HG03039 (cell line): ENCODE results near the gene RGS2.

Source experiments
- ATAC-seq: cut with Tn5 transposase; IDR thresholded peaks from one replicate; pipeline ENCODE4 v1.9.1; 2021; ENCODE audit warnings: mild to moderate bottlenecking, moderate library complexity; ENCODE audit not compliant: unreplicated experiment

The RGS2 gene

DNA sequence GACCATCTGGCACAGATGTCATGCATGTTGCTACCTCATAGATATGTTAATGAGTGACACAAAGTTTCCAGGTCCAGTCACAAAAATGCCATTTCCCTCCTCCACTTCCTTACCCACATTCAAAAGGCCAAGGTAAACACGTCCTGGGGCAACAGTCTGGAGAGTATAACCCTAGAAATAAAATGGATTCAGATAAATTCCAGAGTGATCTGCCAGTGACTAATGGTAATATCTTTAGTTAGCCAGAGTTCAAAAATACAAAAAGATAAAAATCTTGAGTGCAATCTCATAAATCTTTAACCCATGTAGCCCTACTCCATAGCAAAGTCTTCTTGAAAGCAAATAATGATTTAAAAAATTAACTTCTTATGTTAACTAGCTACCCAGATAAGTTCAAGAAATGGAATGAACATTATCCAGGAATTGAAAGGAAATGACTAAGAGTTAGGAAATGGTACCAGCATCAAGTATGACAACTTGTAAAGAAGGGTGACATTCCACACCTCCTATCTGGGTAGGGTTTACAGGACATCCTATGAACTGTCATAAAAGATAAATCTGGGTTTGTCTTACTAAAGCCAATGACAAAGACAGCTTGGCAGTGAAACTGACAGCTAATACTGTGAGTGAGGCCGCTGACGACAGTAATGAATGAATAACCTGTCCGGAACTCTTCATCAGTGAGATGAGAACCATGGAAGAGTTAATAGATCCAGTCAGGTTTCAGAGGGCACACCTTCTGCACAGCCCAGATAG lies 18.1 kb downstream of the RGS2 start:
- ATAC-seq = no peak

DNA sequence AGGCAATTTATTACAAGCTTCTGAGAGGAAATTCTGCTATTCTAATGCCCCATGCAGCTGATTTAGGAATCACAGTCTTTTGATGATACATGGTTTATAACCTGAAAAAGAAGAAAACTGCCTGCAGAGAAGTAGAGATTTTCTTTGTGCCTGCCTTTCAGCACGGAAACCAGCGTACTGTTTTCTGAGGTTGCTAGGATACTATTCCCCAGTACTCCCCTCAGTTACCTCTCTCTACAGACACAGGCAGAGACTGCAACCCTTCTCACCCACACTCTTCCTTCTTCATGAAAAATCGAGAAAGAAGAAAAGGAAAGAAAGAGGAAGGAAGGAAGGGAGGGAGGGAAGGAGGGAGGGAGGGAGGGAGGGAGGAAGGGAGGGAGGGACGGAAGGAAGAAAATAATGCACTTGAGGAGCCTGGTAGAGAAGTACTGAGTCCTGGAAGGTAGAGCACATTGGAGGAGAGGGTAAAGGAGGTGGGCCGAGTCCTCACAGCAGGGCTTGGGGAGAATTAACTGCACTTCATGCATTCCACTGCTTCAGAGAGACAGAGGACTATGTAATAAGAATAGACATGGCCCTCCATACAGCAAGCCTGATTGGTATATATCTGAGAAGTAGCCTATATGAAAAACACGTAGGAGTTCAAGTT lies 21.9 kb downstream of the RGS2 start:
- ATAC-seq = no peak

DNA sequence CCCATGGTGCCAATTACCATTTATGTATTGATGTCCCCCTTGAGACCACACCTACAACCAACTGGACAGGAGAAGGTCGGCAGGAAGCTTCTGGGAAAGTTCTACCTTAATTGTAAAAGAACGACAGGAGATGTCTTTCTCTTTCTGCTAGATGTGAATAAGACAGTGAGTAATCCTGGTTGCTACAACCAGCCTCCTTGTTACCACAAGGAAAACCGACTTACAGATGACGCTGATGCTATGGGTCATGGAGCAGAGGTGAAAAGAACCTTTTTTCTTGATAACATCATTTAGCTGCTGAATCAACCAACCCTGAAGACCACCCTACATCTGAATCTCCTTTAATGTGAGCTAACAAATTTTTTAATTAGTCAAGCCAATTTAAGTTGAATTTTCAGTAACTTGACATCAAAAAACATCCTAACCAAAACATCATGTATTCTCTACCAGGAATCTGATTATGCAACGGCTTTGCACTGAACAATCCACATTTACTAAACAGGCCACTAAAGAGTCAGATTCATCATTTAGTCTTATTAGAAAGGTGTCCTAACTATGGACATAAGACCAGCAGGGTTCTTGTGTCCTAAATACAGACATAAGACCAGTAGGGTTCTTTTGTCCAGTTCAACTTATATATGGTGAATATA lies 23.0 kb downstream of the RGS2 start:
- no peak for ATAC-seq

DNA sequence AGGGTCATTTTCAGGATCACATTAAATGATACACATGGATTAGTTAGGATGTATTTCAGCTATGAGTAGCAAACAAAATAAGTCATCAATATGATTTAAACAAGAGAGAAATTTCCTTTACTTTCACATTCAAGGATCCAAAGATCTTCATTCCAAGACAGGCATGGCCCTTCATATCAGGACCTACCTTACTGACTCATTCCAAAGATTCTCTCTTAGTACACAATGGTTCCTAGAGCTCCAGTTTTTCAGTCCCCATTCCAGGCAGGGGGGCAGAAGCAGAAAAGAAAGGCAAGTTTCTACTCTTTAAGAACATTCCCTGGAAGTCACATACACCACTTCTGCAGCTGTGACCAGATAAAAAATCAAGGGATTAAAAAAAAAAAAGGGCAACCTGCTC lies 23.7 kb downstream of the RGS2 start:
- no peak for ATAC-seq

DNA sequence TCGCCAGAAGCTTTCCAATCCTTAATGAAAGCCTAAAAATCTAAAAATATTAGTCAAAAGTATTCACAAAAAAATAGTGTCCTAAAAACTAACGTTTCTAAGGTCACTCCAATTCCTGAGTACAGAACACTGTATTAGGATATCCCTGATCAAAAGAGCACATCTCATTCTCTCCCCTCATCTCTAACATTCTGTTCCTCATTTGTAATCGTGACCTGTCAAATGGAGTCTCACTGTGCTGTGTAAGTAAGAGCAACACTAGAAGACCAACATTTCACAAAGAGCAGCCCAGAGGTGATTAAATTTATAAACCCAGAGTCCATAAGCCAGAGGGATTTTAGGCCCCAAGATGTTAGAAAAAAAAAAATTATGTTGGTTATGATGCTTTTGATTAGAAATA lies 26.3 kb downstream of the RGS2 start:
- ATAC-seq = no peak

DNA sequence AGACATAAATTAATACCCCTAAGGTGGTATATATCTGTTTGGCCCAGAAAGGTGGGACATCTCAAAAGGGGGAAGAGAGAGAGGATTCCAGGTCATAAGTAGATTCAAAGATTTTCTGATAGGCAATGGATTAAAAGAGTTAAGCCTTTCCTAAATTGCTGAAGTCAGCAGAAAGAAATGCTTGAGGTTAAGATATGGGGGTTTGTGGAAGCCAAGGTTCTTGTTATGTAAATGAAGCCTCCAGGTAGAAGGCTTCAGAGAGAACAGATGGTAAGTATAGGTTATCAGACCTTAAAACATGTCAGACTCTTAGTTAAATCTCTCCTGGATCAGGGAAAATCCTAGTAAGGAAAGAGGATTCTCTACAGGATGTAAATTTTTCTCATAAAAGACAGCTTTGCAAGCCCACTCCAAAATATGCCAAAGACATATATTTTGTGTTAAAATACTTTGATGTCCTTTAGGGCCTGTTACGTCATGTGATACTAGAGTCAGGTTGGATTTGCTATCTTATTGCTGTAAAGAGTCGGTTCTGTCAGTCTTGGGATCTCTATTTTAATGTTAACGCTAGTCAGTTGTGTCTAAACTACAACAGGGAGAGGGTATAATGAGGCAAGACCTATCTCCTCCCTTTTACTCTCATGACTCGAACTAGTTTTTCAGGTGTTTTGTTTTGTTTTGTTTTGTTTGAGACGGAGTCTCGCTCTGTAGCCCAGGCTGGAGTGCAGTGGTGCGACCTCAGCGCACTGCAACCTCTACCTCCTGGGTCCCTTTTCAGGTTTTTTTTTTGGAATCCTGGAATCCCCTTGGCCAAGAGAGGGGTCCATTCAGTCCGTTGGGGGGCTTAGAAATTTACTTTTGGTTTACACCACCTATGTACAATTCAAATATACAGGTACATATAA lies 30.6 kb downstream of the RGS2 start:
- no peak for ATAC-seq

DNA sequence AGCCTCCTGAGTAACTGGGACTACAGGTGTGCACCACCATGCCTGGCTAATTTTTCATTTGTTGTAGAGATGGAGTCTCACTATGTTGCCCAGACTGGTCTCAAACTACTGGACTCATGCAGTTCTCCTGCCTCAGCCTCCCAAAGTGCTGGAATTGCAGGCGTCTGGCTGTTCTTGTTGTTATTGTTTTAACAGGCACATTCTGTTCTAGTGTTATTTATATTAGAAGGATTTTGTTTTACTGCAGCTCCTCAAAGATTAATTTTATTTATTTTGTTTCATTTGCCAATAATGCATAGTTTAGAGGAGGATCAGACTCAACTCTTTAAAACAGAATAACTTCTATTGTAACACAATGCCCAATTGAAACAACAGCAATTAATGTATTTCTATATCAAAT lies 35.5 kb downstream of the RGS2 start:
- ATAC-seq = no peak

DNA sequence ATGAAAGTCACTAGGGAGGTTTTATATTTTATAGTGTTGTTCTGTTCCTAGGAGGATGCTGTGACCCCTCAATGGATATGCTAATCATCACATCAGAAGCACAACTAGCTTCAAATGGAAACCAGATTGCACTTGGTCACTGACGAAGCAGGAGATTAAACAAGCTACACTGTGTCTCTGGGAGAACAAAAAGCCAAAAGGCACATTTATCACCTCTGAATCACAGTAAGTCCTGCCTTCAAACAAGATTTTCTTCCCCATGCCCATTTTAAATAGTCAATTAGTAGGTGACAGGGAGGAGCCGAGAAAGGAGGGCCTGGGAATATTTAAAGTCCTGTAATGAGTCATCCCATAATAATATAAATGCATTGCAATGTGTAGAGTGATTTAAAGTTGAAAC lies 38.1 kb downstream of the RGS2 start:
- no peak for ATAC-seq

DNA sequence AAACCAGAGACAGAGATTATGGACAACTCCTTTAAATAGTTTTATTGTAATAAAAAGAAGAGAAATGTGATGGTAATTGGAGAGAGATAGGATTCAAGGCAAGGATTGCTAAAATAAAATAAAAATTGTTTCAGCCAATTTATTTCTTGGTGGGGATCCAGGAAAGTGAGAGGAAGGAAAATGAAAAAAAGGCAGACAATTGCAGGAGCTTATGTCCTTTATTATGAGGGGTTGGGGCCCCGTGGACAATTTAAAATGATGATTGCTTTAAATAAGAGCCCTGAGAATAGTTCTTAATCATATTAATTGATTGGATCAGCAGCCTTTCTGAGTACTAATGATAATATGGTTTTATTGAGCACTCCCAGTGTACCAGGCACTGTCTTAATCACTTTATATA lies 40.2 kb downstream of the RGS2 start:
- ATAC-seq = no peak

DNA sequence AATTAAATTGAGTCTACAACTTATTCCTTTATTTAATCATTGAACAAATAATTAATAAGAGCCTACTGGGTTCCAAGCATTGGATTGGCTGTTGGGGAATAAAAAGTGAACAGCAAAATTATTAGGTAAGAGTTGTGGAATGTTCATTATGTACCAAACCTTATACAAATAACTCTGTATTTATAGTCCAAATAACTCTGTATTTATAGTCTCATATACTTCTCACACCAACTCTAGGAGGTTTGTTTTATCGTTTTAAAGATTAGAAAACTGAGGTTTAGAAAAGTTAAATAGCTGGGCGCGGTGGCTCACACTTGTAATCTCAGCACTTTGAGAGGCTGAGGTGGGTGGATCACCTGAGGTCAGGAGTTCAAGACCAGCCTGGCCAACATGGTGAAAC lies 40.6 kb downstream of the RGS2 start:
- no peak for ATAC-seq

DNA sequence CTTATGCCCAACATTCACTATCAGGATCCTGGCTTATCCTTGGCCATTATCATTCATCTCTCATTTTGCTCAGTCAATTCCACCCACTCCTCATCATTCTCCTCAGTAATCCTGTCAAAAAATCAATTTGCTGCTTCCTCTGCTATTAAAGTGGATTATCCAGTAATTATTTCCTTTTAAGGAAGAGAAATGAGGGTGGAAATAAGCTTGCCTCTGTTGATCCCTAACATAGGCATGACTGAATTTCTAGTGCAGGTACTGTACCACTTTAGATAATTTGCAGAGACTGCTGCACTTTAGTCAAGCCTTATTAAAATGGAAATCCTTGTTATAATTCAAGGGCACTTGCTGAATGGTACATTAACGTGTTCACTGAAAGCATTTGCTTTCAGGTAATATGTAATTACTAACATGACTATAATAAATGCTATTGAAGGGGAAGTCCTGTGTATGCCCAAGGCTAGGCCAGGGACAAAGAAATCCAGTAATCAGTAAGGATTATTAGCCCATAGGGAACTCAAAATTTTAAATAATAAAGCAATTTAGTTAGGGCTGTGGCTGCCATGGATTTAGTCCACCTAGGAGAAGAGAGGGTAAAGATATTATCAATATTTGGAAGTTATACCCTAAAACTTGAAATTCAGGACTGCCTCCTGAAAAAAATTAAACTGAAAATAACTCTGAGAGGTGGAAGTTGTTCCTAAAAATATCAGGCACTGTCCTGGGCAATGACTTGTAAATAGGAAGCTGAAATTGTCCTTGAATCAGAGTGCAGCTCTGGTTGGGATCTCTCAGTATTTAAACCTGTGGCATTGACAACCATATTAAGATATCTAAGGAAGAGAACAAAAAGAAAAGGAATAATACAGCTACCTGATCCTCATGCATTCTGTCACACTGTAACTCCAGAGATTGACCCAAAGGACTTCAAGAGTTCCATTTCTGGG lies 43.4 kb downstream of the RGS2 start:
- no peak for ATAC-seq

DNA sequence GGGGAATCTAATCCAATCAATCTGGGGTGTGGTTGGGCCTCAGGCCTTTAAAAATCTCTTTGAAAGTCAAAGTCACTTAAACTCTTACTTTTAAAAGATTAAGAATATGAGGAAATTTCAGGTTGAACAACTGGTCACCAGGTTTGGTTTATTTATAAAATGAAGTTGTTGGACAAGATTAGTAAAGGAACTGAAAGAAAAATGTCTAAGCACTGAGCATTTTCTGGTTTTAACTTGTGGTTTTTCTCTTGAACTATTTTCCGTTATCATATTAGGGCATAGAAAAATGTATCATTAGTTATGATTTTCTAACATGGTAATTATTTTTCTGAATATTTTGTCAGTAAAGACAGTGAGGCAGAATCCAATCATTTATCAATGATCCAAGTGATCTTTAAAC lies 49.6 kb downstream of the RGS2 start:
- ATAC-seq = no peak

DNA sequence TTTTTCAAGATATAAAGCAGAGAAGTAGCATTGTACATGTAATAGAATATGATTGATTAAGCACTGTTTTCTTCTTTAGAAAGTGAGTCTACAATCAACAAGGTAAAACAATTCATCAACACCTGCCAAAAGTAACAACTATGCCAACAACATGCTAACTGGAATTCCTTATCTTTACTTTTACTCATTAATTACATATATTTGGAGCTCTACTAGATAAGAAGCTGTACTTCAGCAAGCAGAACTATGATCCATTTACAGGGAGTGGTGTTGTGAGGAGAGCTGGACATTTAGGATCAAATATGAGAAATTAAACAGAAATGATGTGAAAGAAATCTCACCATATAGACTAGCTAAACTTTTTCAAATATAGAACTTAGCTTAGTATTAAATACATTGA lies 51.0 kb downstream of the RGS2 start:
- no peak for ATAC-seq

DNA sequence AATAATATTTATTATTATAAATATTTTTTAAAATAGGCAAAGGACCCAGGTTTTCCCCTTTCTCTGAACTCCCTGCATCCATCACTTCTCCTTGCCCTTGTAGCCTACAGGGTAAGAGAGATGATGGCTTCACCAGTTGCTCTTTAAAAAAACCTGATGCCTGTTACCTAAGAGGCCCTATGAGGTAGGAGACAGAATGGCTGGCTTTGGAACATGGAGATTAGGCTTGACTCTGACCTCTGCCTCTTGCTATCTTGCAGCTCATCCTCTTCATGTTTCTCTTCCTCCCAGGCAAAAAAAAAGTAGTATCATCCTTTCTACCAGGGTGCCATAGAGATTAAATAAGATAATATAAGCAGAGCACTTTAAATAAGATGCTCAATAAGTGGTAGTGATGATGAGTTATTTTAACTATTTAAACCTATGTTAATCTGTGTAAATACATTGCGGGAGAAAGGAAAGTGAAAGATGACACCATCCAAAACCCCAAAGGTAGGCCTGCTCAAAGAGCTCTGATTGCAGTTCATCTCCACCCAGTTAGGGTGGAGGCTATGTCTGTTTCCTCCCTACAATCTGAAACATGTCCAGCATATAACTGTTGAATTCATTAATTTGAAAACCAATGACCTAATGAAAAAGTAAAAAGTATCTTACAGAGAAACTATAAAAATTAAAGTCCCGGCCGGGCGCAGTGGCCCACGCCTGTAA lies 51.8 kb downstream of the RGS2 start:
- ATAC-seq = no peak

DNA sequence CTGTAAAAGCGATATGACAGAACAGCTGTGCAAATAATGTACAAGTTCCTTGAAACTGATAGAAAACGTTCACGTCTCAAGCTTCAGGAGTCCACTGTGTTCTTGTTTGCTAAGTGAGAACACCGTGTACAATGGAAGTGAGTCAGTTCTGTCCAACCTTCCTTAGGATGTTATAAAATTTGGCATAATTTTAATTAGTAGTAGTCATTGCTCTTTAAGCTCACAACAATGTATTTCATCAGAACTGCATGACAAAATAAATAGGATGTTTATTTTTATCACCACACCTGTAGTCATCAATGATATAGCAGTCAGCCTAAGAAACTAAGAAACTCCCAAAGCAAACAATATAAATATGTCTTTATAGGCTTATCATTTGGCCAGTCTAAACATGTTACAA lies 53.0 kb downstream of the RGS2 start:
- ATAC-seq = no peak
